Lower lobe of right lung (tissue), 2 donors: ENCODE results near the gene STAT4. TPM values are rescaled to one million over a fixed set of nuclear protein-coding genes. Genes with fewer than 3 reads are reported as not detected.
A peak's percentile ranks its signal among the peaks of the same experiment; 100 is the strongest.

Experiments used
- ATAC-seq, 2 donors: fragments of 200-7000 bp; cut with Tn5 transposase; one replicate each; pipeline ENCODE4 v1.9.1; 2020 to 2022; ENCODE audit warnings: mild to moderate bottlenecking in 2 of 2, moderate library complexity in 2 of 2
- DNase-seq: peaks from one replicate; pipeline ENCODE4 v3.0.0-alpha.2; 2020
- H3K27ac ChIP-seq: fragments of 200-600 bp; one replicate; pipeline ENCODE4 v1.8.0; 2022
- H3K27me3 ChIP-seq: fragments of 200-600 bp; one replicate; pipeline ENCODE4 v1.8.0; 2022; ENCODE audit warnings: low read depth
- H3K36me3 ChIP-seq: fragments of 200-600 bp; one replicate; pipeline ENCODE4 v1.8.0; 2022; ENCODE audit warnings: mild to moderate bottlenecking
- H3K4me1 ChIP-seq: fragments of 200-600 bp; one replicate; pipeline ENCODE4 v1.8.0; 2022
- H3K4me3 ChIP-seq: fragments of 200-600 bp; one replicate; pipeline ENCODE4 v1.8.0; 2022; ENCODE audit warnings: mild to moderate bottlenecking
- H3K9me3 ChIP-seq: fragments of 200-600 bp; one replicate; pipeline ENCODE4 v1.8.0; 2022
- CTCF ChIP-seq: fragments of 200-600 bp; IDR thresholded peaks from one replicate; pipeline ENCODE4 v1.8.0; 2022; ENCODE audit warnings: antibody characterized with exemption, mild to moderate bottlenecking
- intact Hi-C: fragments of 100-400 bp; cut with DNase I; formaldehyde crosslinking; loops from one replicate; pipeline ENCODE4 v1.11.0; 2022
- total RNA-seq: library from RNA; stranded (reverse); fragmentation: NEBNext Ultra II Directional; extraction: Animal tissue kit (Norgen Biotek cat#: 25700); gene quantifications from one replicate; pipeline ENCODE4 v1.2.1, GENCODE V29; 2021
- donor health status: DM: no; HTN: yes; CAD: no; lungs with severe emphysema.

Gene STAT4
- total RNA-seq, 1 donor from 2014 or later = 5.8 TPM

DNA sequence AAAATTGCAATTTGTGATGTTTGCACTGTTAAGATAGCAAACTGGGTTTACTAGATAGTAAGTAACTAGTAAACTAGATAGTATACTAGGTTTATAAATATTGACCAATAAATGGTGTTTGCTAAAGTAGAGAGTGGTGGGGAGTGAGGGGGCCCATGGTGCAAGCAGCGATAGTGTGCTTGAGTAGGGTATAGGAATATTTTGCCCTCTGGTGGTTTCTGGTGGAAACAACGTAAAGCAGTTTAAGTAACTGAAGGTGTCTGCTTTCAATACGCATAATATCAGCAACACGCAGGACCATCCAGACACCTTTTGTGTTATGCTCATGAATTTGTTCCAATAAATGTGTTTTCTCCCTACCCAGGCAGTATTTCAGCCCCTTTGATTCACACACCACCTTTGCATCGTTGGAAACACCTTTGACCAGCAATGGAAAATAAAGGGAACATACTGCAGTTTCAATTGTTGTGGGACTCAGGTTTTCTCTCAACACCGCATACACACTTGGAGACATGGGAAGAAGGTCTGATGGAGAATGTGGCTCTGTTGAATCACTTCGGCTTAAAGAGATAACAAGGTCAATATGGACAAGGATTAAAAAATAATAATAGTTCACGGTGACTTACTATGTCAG is 120.2 kb downstream of the STAT4 start:
- TF ChIP-seq CTCF = peak; percentile 62

DNA sequence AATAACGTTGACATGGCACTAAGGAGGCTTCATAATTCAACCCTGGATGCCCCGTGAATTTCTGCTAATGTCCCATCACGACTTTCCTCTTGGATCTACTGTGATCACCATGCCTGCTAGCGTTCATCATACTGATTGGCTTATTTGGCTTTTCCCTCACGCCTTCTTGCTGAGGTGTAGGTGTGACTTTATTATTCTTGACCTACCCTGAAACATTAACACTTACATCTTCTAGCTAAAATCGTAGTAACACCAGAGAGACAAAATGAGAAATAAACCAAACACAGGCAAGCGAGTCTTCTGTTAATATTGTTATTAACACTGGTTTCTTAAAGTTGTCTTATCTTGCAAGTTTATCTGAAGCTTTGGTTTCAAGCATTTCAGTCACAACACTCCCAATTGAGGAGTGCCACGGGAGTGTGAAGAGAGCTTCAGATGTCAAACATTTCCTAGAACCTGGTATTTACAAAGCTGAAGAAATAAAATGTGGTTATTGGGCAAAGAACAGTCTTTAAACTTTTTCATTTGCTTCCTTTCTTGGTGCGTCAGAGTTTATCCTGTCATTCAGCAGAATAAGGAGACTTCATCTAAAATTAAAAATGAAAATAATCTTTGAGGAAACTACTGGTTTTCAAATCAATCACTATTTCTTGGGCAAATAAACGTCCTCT is 121.4 kb downstream of the STAT4 start:
- peaks cover 22% of the 10 kb centered on the region for H3K4me1 ChIP-seq
- intact Hi-C loops = no loop called here
- no peaks in the 10 kb centered on the region for H3K36me3 ChIP-seq
- H3K27me3 ChIP-seq = no peaks in the 10 kb centered on the region
- no peaks in the 10 kb centered on the region for H3K9me3 ChIP-seq
- no peak overlapping the region for H3K27ac ChIP-seq
- no peak for TF ChIP-seq CTCF
- DNase-seq = no peak
- H3K4me3 ChIP-seq = no peak overlapping the region
- peak in 1 of 2 donors; percentile 53 for ATAC-seq

More for the DNA sequence above, 120.2 kb downstream of the STAT4 start:
- DNase-seq = no peak
- Histone ChIP-seq H3K9me3 (no peaks in the 10 kb centered on the region), H3K27me3 (no peaks in the 10 kb centered on the region), H3K36me3 (no peaks in the 10 kb centered on the region), H3K27ac (no peak overlapping the region), H3K4me1 (peaks cover 22% of the 10 kb centered on the region), H3K4me3 (no peak overlapping the region)
- ATAC-seq = peak; percentile 72 to 83
- intact Hi-C loops = no loop called here

GRCh38 chr2:191026377-191026776 is 124.4 kb downstream of the STAT4 start:
- H3K27me3 ChIP-seq = no peaks in the 10 kb centered on the region
- H3K4me3 ChIP-seq = no peak overlapping the region
- no peak overlapping the region for H3K27ac ChIP-seq
- DNase-seq (no peak), ATAC-seq (no peak)
- peaks cover 14% of the 10 kb centered on the region for H3K4me1 ChIP-seq
- no peaks in the 10 kb centered on the region for H3K36me3 ChIP-seq
- intact Hi-C loops = no loop called here
- no peak for TF ChIP-seq CTCF
- no peaks in the 10 kb centered on the region for H3K9me3 ChIP-seq

DNA sequence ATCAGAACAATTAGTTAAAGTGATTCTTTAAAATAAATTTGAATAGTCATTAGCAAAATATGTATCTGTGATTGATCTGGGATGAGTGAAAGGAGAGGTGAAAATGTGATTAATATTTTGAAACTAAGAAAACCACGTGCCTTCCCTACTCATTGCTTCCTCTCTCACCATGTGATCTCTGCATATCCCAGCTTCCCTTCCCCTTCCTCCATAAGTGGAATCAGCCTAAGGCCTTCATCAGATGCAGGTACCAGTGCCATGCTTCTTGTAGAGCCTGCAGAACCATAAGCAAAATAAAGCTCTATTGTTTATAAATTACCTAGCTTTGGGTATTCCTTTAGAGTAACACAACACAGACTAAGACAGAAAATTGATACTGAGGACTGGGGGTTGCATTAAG is 125.7 kb downstream of the STAT4 start:
- intact Hi-C loops = no loop called here
- Histone ChIP-seq H3K36me3 (no peaks in the 10 kb centered on the region), H3K4me3 (no peak overlapping the region), H3K9me3 (no peaks in the 10 kb centered on the region), H3K27ac (no peak overlapping the region), H3K4me1 (peaks cover 13% of the 10 kb centered on the region), H3K27me3 (no peaks in the 10 kb centered on the region)
- DNase-seq (no peak), ATAC-seq (no peak)
- TF ChIP-seq CTCF = no peak

DNA sequence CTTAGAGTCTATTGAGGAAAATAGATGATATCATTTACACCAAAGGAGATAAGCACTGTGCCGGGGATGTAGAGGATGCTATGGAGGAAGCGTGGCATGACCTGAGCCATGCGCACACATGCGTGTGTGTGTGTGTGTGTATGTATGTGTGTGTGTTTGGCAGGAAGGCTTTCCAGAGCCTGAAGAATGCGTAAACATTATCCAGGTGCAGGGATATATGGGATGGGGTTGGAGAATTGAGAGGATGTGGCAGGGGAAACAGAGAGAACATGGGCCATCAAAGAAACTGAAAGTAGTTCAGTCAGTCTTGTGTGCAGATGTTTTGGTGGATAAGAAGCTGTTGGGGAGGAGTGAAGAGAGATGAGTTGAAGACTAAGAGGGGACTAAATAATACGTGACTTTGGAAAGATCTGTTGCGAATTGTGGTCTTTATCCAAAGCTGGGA is 127.5 kb downstream of the STAT4 start:
- no peak for DNase-seq
- intact Hi-C loops = no loop called here
- no peaks in the 10 kb centered on the region for H3K9me3 ChIP-seq
- peaks cover 18% of the 10 kb centered on the region for H3K4me1 ChIP-seq
- H3K27me3 ChIP-seq = no peaks in the 10 kb centered on the region
- ATAC-seq = no peak
- peak overlapping the region; percentile 4 for H3K4me3 ChIP-seq
- no peaks in the 10 kb centered on the region for H3K36me3 ChIP-seq
- no peak for TF ChIP-seq CTCF
- no peak overlapping the region for H3K27ac ChIP-seq
